Transverse colon (tissue), 4 donors: ENCODE data around the gene ESYT2. TPM values are rescaled to one million over a fixed set of nuclear protein-coding genes. Genes with fewer than 3 reads are reported as not detected.

Experiments
- DNase-seq: peaks from one replicate; pipeline ENCODE4 v3.0.0-alpha.2; 2019
- H3K27ac ChIP-seq, 4 donors: fragments of 200-600 bp; sonication (generic); 2 replicates each; pipeline ENCODE4 v1.5.1; 2016 to 2018; ENCODE audit warnings: inconsistent platforms in 4 of 4
- H3K27me3 ChIP-seq: fragments of 200-600 bp; sonication (generic); 2 replicates; pipeline ENCODE4 v1.5.1; 2017; ENCODE audit warnings: inconsistent platforms
- H3K36me3 ChIP-seq, 4 donors: fragments of 200-600 bp; sonication (generic); 2 replicates each; pipeline ENCODE4 v1.5.1; 2017 to 2019; ENCODE audit warnings: inconsistent platforms in 4 of 4
- H3K4me1 ChIP-seq, 4 donors: fragments of 200-600 bp; sonication (generic); 2 replicates each; pipeline ENCODE4 v1.5.1; 2017 to 2020; ENCODE audit warnings: inconsistent platforms in 4 of 4
- H3K4me3 ChIP-seq, 4 donors: fragments of 200-600 bp; sonication (generic); 1 replicate in 1 of 4; 2 replicates in 3 of 4; pipeline versions ENCODE4 v1.5.1 to v1.6.1; 2017 to 2019; ENCODE audit warnings: inconsistent platforms in 4 of 4
- H3K9me3 ChIP-seq, 2 donors: fragments of 200-600 bp; sonication (generic); 2 replicates each; pipeline ENCODE4 v1.5.1; 2017 to 2019; ENCODE audit warnings: inconsistent platforms in 2 of 2
- EP300 ChIP-seq: sonication (generic); formaldehyde crosslinking; IDR thresholded peaks from one replicate; pipeline ENCODE4 v1.6.1; 2017; ENCODE audit warnings: antibody characterized with exemption, low read depth
- POLR2A ChIP-seq: fragments of 450-650 bp; IDR thresholded peaks from one replicate; pipeline ENCODE4 v1.6.1; 2016; ENCODE audit warnings: antibody characterized with exemption, mild to moderate bottlenecking, moderate library complexity
- POLR2AphosphoS5 ChIP-seq, 3 donors: sonication (generic); formaldehyde crosslinking; IDR thresholded peaks; one replicate each; pipeline ENCODE4 v1.6.1; 2016; ENCODE audit warnings: antibody characterized with exemption in 3 of 3
- WGBS, 2 donors: methylation state at CpG; one replicate each; pipeline ENCODE4 v1.1.5; 2018; ENCODE audit warnings: low coverage in 1 of 2; 5-methylcytosine and 5-hydroxymethylcytosine counted together
- in situ Hi-C, 4 donors: fragments of 200-750 bp; cut with MboI; loops; one replicate each; pipeline versions ENCODE4 v1.15.0 to v1.15.1; 2017; ENCODE audit warnings: low sequenced_read_pairs in 3 of 4, low pct_ligation_motif_present in 1 of 4, low pct_unique_long_range_greater_than_20kb in 1 of 4
- intact Hi-C: fragments of 100-400 bp; cut with DNase I; formaldehyde crosslinking; loops from one replicate; pipeline ENCODE4 v1.15.1; 2023; ENCODE audit warnings: low total_unique reads
- total RNA-seq, 4 donors: library from RNA; depleted of rRNA; stranded (reverse); fragments of >200 nt; gene quantifications; one replicate each; pipeline ENCODE4 v1.1.0, GENCODE V29; 2016
- TF ChIP-seq, protein P1 (sequence below), 5 experiments: fragments of 200-600 bp in 3 of 5; fragments of 450-650 bp in 2 of 5; sonication (generic) in 3 of 5; IDR thresholded peaks; 1 replicate in 2 of 5; 2 replicates in 3 of 5; pipeline ENCODE4 v1.5.1; 2016 to 2017; ENCODE audit warnings: antibody characterized with exemption in 5 of 5, inconsistent platforms in 3 of 5, mild to moderate bottlenecking in 2 of 5, moderate library complexity in 1 of 5

The ESYT2 gene
- total RNA-seq, 4 donors from 2014 or later, result 78.6 to 113 (median 87.3) TPM

DNA sequence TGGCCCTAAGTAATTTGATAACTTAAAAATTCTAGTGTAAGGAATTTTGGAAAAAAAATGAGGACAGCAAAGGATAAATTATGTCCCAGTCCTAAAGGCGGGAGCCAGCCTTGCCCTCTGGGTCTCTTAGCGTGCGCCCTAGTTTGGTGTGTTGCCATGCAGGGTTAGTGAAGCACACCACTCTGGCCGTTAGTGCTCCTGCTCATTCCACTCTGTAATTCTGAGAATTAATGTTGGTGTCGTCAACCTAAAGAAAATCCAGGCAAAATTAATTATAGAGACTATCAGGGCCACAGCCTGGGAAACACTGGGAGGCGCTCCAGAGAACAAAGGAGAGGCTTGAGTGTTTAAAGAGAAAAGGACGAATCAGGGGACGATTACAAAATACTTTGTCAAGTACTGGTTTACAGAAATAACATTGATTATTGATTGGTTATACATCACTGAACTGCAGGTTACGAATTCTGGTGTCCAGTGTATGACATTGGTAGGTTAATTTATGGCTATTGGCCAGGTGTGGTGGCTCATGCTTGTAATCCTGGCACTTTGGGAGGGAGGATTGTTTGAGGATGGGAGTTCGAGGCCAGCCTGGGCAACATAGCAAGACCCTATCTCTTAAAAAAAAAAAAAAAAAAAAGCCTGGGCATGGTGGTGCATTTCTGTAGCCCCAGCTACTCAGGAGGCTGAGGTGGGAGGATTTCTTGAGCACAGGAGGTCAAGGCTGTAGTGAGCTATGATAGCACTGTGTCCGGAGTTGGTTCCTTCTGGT is 32.8 kb upstream of the ESYT2 start:
- TF ChIP-seq, protein P1, sequence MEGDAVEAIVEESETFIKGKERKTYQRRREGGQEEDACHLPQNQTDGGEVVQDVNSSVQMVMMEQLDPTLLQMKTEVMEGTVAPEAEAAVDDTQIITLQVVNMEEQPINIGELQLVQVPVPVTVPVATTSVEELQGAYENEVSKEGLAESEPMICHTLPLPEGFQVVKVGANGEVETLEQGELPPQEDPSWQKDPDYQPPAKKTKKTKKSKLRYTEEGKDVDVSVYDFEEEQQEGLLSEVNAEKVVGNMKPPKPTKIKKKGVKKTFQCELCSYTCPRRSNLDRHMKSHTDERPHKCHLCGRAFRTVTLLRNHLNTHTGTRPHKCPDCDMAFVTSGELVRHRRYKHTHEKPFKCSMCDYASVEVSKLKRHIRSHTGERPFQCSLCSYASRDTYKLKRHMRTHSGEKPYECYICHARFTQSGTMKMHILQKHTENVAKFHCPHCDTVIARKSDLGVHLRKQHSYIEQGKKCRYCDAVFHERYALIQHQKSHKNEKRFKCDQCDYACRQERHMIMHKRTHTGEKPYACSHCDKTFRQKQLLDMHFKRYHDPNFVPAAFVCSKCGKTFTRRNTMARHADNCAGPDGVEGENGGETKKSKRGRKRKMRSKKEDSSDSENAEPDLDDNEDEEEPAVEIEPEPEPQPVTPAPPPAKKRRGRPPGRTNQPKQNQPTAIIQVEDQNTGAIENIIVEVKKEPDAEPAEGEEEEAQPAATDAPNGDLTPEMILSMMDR (IDR thresholded peaks at IDR 0.05), result no peak
- TF ChIP-seq EP300, result no peak
- TF ChIP-seq POLR2AphosphoS5 (IDR thresholded peaks at IDR 0.05), result no peak
- TF ChIP-seq POLR2A, result no peak
- Histone ChIP-seq H3K36me3 (no peaks in the 10 kb centered on the region), H3K4me3 (no peak overlapping the region), H3K4me1 (peaks cover 6 to 38% (median 30%) of the 10 kb centered on the region in 4 donors), H3K9me3 (no peaks in the 10 kb centered on the region), H3K27me3 (no peaks in the 10 kb centered on the region), H3K27ac (peak overlapping the region; percentile 85 to 92 (median 88))
- intact Hi-C loops, result no loop called here
- in situ Hi-C loops, result no loop called here
- DNase-seq, result no peak
- 88 to 90% methylated on average over 5 to 11 of the region's 11 CpGs for WGBS, 2 donors

GRCh38 chr7:158861004-158861787 is 31.9 kb upstream of the ESYT2 start:
- H3K36me3 ChIP-seq, result no peaks in the 10 kb centered on the region
- no peak overlapping the region for H3K4me3 ChIP-seq
- intact Hi-C loops, result no loop called here
- in situ Hi-C loops, result no loop called here
- peaks cover 6 to 35% (median 29%) of the 10 kb centered on the region in 4 donors for H3K4me1 ChIP-seq
- no peaks in the 10 kb centered on the region for H3K27me3 ChIP-seq
- WGBS, 2 donors, result 71 to 78% methylated on average over 10 to 15 of the region's 15 CpGs
- DNase-seq, result no peak
- H3K27ac ChIP-seq, result no peak overlapping the region
- no peaks in the 10 kb centered on the region for H3K9me3 ChIP-seq
- TF ChIP-seq, protein P1 (IDR thresholded peaks at IDR 0.05), result no peak
- no peak for TF ChIP-seq EP300

GRCh38 chr7:158860394-158860793 is 31.1 kb upstream of the ESYT2 start:
- DNase-seq, result no peak
- no peaks in the 10 kb centered on the region for H3K9me3 ChIP-seq
- peaks cover 6 to 27% (median 21%) of the 10 kb centered on the region in 4 donors for H3K4me1 ChIP-seq
- no peak overlapping the region for H3K4me3 ChIP-seq
- in situ Hi-C loops (no loop called here), intact Hi-C loops (no loop called here)
- no peak overlapping the region for H3K27ac ChIP-seq
- no peaks in the 10 kb centered on the region for H3K36me3 ChIP-seq
- no peaks in the 10 kb centered on the region for H3K27me3 ChIP-seq
- 90 to 96% methylated on average over 1 of the region's 1 CpG for WGBS, 2 donors
- TF ChIP-seq POLR2AphosphoS5 (IDR thresholded peaks at IDR 0.05), result no peak
- TF ChIP-seq EP300, result no peak

DNA sequence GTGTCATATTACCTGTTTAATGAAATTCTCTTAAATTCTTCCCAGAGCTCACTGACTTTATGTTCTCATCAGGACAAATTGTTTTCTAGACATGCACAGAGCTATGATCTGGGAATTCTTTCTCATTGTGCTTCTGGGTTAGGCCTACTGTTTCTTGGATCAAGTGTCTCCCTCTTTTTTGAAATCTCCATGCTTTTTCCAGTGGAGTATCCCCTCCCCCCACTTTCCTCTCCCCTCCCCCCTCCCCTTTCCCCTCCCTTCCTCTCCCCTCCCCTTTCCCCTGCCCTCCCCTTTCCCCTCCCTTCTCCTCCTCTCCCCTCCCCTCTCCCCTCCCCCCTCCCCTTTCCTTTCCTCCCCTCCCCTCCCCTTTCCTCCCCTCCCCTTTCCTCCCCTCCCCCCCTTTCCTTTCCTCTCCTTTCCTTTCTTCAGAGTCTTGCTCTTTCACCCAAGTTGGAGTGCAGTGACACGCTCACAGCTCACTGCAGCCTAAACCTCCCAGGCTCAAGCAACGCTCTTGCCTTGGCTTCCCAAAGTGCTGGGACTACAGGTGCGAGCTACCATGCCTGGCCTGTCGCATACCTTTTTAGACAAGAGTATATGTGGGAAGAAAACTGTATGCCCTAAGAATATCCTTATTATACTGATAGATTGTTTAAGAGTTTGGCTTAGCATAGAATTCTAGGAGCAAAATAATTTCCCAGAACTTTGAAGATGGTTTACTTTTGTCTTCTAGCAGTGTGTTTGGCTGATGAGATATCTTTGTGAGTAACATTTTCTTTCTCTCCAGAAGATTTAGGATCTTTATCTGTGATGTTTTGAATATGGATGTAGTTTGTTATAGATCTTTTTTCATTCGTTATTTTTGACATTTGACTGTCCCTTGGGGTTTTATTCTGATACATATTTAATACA is 29.5 kb upstream of the ESYT2 start:
- no peaks in the 10 kb centered on the region for H3K9me3 ChIP-seq
- 70 to 83% methylated on average over 4 to 5 of the region's 5 CpGs for WGBS, 2 donors
- in situ Hi-C loops (no loop called here), intact Hi-C loops (no loop called here)
- TF ChIP-seq POLR2A (no peak), POLR2AphosphoS5 (IDR thresholded peaks at IDR 0.05) (no peak)
- TF ChIP-seq, protein P1 (IDR thresholded peaks at IDR 0.05), result no peak
- no peaks in the 10 kb centered on the region for H3K27me3 ChIP-seq
- H3K36me3 ChIP-seq, result no peaks in the 10 kb centered on the region
- no peak overlapping the region for H3K4me3 ChIP-seq
- peak overlapping the region in 1 of 4 donors; percentile 3 for H3K27ac ChIP-seq
- no peak for DNase-seq
- H3K4me1 ChIP-seq, result peaks cover 0 to 12% (median 8%) of the 10 kb centered on the region in 4 donors
